SK-N-MC (cell line): ENCODE data around the gene ICOSLG.

Source experiments
- EZH2 ChIP-seq: fragments of 200-600 bp; sonication (generic); IDR thresholded peaks from one replicate; pipeline ENCODE4 v1.6.1; 2017; ENCODE audit warnings: antibody characterized with exemption
- FOXP2 ChIP-seq: optimal IDR thresholded peaks from 2 replicates; pipeline ENCODE3; 2011; ENCODE audit warnings: mild to moderate bottlenecking, moderate library complexity; ENCODE audit not compliant: insufficient read depth; ENCODE audit errors: extremely low read length, control extremely low read depth
- POLR2AphosphoS5 ChIP-seq: IDR thresholded peaks from 2 replicates; pipeline ENCODE4 v1.6.1; 2012; ENCODE audit warnings: mild to moderate bottlenecking, low read depth, low read length, borderline replicate concordance

DNA sequence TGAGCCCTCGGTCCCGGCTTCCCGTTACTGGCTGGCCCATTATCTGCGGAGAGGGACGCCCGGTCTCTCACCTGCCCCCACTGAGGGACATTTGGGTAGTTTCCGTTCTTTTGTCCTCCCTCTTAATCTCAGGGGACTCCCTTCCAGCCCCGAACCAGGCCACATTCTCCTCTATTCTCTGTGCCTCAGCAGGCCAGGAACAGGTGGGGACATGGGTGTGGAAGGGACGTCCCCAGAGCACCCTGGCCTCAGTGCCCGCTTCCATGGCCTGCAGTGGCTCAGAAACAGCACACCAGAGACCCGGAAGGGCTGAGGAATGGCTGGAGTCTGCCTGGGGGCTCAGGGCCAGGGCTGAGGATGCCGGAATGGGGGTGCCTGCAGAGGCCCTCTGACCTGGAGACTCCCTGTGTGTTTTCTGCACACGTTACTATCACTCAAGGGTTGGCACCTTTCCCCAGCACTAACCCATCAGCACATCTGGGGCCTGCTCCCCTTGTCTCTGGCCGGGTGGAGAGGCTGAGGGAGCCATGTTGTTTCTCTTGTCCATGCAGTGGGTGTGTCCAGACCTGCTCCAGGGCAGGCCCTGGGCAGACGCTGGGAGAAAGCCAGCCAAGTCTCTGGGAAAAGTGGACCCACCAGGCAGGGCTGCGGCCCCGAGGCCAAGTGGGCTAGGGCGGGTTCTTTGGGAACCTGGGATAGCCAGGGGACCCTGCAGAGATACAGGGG lies 31.0 kb upstream of the ICOSLG start:
- TF ChIP-seq POLR2AphosphoS5 (no peak), EZH2 (no peak), FOXP2 (no peak)
